ENCODE results near the gene NGRN.
A peak's percentile ranks its signal among the peaks of the same experiment; 100 is the strongest.

The NGRN gene, protein sequence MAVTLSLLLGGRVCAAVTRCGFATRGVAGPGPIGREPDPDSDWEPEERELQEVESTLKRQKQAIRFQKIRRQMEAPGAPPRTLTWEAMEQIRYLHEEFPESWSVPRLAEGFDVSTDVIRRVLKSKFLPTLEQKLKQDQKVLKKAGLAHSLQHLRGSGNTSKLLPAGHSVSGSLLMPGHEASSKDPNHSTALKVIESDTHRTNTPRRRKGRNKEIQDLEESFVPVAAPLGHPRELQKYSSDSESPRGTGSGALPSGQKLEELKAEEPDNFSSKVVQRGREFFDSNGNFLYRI

DNA sequence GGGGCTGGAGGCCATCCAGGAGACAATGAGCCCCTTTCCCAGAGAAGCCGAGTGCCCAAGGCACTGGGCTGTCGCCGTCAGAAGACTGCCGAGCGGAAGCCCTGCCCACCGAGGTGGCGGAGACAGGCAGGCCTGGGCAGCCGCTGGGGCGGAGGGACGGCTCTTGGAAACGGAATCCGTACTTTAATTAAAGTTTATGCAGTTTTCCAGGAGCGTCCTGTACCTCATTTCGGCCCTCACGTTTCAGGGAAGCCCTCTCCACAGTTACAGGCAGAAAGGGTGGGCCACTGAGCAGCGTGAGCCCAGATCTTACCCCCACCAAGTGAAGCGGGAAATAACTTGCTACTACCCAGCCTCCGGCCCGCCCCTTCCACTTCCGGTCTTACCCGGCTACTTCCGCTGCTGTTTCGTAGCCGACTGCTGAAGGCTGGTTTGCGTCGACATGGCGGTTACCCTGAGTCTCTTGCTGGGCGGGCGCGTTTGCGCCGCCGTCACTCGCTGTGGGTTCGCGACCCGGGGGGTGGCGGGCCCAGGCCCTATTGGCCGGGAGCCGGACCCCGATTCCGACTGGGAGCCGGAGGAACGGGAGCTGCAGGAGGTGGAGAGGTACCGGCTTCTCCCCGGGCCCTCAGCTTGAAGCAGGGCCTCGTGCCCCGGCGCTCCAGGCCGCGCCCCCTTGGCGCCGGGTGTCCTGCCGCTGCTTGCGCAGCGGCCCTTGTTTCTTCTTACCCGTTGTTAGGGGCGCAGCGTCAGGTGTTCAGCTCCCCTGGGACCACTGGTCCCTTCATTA lies at the start of gene NGRN:
Gene NGRN (plus strand): TSS at position 402 of the 790 bp plus-strand sequence. CDS start 41 bp downstream, at position 443.
- peak; percentile 89 for DNase-seq (ENCODE audit: low read depth)

DNA sequence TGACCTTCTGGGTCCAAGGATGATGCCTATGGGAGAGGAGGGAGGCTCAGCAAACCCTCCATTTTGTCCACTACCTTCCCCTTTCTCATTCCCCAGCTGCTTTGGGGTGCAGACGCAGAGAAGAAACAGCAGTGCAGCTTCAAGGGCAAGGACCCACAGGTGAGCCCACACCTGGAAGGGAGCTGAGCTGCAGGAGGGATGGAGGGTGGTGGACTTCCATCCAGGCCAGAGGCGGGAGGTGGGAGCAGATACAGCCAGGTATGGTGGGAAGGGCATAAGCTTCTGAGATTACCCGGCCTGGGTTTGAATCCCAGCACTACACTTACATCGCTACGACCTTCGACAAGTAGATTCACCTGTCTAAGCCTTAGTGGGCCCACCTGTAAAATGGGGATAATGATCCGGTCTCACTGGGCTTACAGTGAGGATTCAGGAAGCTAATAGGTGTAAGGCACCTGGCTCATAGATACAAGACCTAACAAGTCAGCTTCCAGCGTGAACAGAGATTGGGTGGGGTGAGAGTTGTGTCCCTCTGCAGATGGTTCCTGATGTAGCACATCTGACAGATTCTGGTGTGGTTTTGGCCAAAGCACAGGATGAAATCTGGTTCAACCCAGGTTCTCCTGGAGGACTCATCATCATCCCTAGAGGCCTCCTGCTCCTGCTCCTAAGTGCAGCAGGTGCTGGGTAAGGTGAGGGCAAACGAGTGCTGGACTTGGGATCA lies 47.6 kb upstream of the NGRN start:
- DNase-seq (ENCODE audit: low read depth), result no peak

DNA sequence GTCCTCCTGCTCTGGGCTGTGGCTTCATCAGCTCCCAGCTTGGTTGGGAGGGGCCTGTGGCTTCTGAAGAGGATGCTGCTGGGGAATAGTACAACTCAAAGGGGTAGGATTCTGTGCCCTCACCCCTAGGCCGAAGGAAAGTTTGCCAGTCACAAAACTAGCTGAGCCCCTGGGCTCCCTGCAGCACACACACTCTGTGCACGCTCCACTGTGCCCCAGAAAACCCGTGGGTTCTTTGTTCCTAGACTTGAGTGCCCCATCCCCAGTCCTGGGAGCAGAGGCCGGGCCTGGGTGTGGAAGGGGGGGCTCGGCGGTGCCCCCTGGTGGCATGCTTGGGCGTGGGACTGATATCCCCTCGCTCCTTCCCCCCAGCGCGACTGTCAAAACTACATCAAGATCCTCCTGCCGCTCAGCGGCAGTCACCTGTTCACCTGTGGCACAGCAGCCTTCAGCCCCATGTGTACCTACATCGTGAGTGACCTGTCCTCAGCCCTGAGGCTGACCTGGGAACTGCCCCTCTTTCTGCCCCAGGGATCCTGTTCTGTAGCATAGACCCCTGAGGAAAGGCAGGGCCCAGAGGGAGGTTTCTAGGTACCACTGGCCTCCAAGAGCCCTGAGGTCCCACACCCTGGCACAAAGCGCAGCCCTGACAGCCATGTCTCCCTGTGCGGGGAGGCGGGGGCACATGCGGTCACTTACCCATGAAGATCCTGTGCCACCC lies 45.9 kb upstream of the NGRN start:
- no peak for DNase-seq (ENCODE audit: low read depth)

DNA sequence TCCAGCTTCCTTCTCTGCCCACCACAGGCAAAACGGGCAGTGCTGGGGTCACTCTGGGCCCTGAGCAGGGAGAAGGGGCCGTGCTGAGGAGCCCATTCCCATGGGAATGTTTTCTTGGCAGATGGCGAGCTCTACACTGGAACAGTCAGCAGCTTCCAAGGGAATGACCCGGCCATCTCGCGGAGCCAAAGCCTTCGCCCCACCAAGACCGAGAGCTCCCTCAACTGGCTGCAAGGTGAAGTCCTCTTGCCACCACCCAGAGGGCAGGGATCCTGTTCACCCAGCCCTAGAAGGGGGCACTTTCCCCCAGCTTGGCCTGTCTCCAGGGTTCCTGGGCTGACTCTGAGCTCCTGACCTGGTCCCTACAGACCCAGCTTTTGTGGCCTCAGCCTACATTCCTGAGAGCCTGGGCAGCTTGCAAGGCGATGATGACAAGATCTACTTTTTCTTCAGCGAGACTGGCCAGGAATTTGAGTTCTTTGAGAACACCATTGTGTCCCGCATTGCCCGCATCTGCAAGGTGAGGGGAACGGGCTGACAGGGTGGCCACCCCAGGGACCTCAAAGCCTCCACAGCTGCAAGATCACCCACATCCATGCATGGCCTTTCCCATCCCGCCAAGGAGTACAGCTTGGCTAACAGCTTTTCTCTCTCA lies 44.1 kb upstream of the NGRN start:
- no peak for DNase-seq (ENCODE audit: low read depth)

DNA sequence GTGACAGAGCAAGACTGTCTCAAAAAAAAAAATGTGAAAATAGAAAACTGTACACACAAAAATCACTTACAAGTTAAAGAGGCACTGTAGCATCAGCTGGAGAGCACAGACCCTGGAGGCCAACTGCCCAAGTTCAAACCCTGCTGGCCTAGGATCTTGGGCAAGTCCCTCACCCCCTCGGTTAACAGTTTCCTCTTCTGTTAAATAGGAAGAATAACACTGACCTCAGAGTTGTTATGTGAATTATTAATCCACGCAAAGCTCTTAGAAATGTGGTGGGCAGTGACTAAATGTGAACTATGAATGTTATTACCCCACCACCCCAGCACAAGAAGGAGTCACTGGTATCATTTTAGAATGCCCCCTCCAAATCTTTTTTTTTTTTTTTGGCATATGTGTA lies 42.9 kb upstream of the NGRN start:
- no peak for DNase-seq (ENCODE audit: low read depth)

DNA sequence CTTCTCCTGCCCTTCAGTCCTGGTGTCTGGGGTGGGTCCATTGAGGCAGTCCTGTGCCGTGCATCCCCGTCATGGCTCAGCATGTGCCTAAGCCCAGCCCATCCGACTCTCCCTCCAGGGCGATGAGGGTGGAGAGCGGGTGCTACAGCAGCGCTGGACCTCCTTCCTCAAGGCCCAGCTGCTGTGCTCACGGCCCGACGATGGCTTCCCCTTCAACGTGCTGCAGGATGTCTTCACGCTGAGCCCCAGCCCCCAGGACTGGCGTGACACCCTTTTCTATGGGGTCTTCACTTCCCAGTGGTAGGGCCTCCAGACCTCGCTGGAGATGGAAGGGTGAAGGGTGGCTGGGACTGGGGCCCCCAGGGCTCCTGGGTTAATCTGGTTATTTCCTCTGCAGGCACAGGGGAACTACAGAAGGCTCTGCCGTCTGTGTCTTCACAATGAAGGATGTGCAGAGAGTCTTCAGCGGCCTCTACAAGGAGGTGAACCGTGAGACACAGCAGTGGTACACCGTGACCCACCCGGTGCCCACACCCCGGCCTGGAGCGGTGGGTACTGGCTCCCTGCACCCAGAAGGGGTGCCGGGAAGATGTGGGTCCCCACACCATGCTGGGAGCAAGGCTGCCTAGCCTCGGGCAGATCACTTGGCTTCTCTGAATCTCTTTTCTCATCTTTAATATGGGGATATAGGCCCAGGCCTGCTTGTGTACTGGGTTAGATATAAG lies 41.9 kb upstream of the NGRN start:
- no peak for DNase-seq (ENCODE audit: low read depth)

DNA sequence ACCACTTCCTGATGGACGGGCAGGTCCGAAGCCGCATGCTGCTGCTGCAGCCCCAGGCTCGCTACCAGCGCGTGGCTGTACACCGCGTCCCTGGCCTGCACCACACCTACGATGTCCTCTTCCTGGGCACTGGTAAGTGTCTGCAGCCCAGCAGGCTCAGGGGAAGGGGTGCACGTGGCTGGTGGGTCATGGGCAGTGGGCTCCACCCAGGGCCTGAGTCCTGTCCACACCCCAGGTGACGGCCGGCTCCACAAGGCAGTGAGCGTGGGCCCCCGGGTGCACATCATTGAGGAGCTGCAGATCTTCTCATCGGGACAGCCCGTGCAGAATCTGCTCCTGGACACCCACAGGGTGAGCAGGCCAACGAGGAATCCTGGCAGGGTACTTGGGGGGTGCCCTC lies 40.4 kb upstream of the NGRN start:
- DNase-seq (ENCODE audit: low read depth), result no peak

DNA sequence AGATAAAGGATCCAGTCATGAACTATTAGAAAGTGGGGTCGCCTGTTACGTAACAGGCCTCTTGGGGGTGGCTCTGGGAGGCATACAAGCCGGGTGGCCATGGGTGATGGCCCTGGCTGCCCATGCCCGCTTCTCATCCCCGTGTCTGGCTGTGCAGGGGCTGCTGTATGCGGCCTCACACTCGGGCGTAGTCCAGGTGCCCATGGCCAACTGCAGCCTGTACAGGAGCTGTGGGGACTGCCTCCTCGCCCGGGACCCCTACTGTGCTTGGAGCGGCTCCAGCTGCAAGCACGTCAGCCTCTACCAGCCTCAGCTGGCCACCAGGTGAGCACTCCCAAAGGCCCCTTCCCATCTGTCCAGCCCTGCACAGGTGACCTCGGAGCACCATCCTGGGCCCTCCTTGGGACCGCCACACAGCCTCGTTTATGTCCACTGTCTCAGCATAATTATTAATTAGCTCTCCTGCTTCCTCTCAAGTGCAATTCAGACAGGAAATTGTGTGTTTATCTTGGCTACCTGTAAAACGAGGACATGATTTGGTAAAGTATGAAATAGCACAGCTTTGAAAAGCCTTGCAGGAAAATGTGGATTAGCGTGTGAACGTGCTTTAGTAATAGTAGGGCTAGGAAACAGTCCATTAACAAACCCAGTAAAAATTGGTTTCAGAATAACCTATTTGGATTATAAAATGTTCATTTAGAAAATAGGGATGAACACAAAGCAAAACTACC lies 39.8 kb upstream of the NGRN start:
- DNase-seq (ENCODE audit: low read depth), result no peak

DNA sequence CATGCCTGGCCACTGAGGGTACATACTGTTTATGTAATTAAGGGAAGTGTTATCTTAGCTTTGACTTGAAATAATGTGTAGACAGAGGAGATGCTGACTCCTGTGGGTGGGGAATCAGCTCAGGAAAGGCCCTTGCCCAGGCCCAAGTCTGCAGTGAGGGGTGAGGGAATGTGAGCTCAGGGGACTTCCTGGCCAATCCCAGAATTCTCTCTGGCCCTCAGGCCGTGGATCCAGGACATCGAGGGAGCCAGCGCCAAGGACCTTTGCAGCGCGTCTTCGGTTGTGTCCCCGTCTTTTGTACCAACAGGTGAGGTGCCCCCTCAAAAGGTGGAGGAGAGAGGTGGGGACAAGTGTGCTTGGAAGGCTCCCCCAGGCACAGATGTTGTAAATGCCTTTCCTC lies 38.1 kb upstream of the NGRN start:
- DNase-seq (ENCODE audit: low read depth), result no peak

DNA sequence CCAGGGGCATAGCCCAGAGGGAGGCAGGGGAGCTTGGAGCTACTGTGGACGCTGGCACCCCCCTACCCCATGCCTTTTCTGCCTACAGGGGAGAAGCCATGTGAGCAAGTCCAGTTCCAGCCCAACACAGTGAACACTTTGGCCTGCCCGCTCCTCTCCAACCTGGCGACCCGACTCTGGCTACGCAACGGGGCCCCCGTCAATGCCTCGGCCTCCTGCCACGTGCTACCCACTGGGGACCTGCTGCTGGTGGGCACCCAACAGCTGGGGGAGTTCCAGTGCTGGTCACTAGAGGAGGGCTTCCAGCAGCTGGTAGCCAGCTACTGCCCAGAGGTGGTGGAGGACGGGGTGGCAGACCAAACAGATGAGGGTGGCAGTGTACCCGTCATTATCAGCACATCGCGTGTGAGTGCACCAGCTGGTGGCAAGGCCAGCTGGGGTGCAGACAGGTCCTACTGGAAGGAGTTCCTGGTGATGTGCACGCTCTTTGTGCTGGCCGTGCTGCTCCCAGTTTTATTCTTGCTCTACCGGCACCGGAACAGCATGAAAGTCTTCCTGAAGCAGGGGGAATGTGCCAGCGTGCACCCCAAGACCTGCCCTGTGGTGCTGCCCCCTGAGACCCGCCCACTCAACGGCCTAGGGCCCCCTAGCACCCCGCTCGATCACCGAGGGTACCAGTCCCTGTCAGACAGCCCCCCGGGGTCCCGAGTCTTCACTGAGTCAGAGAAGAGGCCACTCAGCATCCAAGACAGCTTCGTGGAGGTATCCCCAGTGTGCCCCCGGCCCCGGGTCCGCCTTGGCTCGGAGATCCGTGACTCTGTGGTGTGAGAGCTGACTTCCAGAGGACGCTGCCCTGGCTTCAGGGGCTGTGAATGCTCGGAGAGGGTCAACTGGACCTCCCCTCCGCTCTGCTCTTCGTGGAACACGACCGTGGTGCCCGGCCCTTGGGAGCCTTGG lies 37.4 kb upstream of the NGRN start:
- no peak for DNase-seq (ENCODE audit: low read depth)

DNA sequence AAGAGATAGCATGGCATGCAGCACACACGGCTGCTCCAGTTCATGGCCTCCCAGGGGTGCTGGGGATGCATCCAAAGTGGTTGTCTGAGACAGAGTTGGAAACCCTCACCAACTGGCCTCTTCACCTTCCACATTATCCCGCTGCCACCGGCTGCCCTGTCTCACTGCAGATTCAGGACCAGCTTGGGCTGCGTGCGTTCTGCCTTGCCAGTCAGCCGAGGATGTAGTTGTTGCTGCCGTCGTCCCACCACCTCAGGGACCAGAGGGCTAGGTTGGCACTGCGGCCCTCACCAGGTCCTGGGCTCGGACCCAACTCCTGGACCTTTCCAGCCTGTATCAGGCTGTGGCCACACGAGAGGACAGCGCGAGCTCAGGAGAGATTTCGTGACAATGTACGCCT lies 36.5 kb upstream of the NGRN start:
- DNase-seq (ENCODE audit: low read depth), result no peak

DNA sequence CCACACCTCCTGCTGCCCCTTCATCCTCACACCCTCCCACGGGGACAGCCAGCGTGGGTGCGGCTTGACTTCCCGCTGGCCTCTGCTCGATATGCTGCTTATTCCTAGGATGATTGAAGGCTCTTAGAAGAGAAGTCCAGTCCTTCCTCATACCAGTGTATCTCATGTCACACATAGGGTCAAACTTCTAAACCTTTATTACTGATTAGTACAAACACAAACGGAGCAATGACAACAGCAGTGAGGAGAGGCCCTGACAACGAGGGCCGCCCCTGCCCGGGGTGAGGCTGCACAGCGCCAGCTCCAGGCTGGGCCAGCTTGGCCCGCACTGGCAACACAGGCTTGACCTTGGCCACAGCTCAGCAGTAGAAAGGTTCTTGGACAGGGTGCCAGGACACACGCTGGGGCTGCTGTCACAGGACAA lies 35.4 kb upstream of the NGRN start:
- no peak for DNase-seq (ENCODE audit: low read depth)

DNA sequence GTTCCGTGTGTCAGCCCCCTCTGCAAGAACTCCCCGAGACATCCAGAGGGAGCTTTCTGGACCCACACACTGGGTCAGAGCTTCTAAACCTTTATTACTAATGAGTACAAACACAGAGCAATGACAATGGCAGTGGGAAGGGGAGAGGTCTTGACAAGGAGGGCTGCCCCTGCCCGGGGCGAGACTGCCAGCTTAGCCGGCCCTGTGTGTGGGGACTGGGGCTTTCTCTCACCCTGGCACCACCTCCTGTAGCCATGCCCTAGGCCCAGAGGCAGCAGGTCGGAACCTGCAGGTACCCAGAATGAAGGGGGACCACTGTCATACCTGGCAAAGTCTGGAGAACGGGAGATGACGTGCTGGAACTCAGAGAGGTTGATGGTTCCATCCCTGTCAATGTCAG lies 34.9 kb upstream of the NGRN start:
- DNase-seq (ENCODE audit: low read depth), result no peak

DNA sequence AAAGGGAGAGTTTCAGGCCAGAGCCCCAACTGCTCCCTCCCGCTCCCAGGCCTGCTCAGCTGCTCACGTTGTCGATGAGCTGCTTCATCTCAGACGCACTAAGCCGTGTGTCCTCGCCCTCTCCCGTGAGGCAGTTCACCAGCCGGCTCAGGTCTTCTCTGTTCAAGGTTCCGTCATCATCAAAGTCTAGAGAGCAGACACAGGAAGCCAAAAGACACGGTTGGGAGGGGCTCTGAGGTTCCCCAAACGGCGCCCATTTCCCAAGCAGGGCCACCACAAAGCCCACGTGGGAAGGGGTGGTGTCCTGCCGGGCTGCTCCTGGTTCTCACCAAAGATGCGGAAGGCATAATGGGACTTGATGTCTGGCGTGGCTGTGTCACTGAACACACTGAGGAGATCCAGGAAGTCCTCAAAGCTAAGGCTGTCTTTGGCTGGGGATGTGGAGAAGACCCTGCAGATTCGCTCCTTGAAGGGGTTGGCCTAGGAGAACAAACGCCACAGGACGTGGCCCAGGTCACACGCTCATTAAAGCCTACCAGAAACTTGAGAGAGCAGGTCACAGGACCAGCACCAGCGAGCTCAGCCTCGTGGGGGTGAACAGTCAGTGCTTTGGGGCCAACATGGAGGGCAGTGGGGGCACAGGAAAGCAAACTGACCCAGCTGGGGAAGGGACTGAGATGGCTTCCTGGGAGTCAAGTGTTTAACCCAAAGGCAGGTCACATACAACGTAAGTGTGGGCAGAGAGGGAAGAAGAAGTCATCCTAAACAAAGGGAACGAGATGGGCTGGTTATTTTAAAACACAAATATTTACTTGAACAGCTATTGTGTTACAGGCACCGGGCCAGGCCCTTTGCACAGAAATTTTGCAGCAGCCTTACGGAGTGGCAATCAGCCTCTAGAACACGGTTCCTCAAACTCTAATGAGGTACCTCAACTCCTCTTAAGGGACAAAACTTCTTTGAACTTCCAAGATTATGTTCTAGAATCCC lies 34.1 kb upstream of the NGRN start:
- peak; percentile 47 for DNase-seq (ENCODE audit: low read depth)

DNA sequence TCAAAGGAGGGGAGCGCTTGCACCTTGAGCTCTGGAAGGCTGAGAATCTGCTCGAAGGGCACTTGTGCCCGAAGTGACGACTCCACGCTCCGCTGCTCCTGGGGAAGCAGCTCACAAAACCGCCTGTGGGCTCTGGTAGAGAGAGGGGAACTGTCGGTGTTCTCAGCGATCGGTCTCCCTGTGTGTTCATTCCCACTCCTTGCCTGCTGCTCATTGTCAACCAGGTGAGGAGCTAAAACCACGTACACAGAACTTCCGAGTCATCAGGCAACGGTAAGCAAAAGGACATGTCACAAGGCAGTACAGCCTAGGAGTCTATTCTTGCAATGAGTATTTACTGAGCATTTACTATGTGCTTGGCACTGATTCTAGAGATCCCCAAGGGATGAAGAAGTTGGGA lies 33.3 kb upstream of the NGRN start:
- no peak for DNase-seq (ENCODE audit: low read depth)

DNA sequence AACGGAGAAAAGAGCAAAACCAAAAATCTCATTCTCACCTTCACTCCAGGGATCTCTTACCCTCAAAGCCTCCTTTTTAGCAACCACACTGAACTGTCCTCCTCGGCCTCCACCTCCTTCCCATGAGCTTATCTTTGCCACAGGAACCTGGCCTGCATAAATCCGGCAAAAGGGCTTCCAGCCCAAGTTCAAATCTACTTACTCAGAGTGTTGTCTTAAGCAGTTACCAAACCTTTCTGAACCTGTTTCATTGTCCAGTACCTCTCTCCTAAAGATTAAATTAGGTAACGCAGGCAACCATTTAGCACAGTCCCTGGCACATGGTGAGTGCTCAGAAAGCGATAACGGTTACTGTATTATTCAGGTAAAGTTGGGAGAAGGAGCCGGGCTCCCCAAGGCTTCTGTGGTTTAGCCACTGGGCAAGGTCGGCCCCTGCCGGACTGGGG lies 32.5 kb upstream of the NGRN start:
- DNase-seq (ENCODE audit: low read depth), result no peak

DNA sequence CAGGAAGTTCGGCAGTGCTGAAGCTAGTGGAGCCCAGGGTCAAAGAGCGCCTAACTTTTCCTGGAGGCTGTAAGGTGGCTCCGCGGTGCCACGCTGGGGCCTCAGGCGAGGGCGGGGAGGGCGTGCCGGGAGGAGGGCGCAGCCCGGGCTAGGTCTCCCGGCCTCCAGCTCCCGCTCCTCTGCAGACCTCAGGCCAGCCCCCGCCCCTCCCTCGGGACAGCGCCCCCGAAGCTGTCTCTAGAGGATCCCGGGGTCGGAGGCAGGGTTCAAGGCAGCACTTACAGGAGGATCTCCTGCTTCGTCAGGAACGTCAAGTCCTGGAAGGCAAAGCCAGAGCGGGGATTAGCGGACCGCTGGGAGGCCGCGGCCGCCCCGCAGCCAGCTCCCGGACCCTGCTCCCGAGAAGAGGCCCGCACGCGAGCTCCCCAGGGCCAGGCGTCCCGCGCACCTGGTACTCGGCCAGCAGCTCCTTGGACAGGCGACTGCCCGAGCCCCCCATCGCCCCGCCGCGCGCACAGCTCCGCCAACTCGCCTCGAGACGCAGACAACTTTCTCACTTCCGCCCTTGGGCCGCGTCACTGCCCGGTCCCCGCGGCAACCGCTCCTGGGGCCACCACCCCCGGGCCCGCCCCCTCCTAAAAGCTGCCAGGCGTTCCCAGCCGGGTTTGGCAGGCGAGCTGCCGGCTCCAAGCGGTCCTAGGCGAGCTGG lies 31.9 kb upstream of the NGRN start, which contains the start of gene CIB1:
Gene CIB1 (minus strand): TSS at position 555 of the 709 bp plus-strand sequence. CDS start 56 bp downstream, at position 499.
- DNase-seq (ENCODE audit: low read depth), result peak; percentile 88

All from stimulated activated CD8-positive, alpha-beta memory T cell treated with anti-CD3 and anti-CD28 coated beads, Interleukin-15, amount 100 ng/mL, for 1 hour (primary cell).